HL-60/S4 (cell line): ENCODE data around the gene PAK5.

ENCODE experiments used
- in situ Hi-C: fragments of 300-500 bp; cut with MboI; formaldehyde crosslinking; loops from 2 replicates; pipeline ENCODE4 v1.14.3; 2022; ENCODE audit warnings: low sequenced_read_pairs

Gene PAK5

DNA sequence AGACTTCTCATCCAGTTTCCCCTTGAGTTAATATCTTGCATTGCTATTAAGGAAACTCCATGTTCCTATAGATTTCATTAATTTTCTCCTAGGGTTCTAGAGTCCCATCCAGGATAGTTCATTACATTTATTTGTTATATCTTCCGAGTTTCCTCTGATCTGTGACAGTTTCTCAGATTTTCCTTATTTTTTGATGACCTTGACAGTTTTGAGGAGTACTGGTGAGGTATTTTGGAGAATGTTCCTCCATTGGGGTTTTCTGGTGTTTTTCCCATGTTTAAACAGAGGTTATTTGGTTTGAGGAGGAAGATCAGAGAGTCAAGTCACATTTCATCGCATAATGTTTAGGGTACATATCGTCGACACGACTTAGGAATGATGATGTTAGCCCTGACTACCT is 256.7 kb downstream of the PAK5 start:
- in situ Hi-C loops, result no loop called here

DNA sequence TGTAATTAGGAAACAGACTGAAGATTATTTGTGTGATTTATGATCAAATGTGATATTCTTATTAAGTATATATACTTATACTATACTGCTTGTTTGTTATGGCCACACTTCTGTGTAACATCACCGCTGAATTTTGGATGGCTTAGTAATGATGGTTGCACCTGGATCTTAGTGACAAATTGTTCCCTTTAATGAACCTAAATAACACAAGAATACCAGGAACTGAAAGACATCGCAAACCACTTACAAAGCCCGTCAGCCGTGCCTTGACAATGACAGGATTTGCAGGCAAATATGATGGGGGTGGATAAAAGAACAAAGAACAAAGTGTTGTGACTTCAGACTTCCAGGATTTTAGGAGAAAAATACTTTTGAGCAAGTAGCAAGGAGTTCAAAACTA is 257.4 kb downstream of the PAK5 start:
- in situ Hi-C loops, result no loop called here

DNA sequence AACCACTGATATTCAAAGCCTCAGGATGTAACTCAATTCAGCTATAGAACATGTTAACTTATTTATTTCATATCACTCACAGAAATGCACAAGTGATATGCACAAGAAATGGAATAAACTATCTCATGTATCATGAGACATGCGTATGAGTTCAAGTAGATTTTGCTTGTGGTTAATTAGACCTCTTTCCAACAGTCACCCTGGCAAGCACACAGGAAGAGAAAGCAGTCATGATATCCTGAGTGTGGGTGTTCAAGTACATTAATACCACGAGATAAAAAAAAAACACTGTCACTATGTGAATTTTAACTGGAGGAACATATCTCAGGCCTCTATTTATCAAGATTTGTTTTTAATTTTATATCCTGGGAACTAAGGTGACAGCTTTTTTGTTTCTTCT is 260.3 kb downstream of the PAK5 start:
- in situ Hi-C loops, result no loop called here

DNA sequence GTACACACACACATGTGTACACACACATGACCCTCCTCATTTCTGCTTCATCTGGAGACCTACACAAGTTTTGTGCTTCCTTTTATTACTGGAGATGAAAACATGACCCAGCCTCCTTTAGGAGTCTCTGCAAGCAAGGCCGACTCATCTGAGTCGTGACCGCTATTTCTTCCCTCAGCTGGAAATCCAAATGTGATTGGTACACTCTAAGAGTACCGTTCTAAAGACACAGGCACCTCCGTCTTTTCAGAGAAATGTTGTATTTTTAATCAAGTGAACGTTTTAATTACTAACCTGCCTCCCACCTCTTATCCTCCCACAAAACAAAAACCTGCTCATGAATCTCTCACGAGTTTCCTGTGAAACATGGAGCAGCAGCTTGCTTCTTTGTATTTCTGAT is 261.5 kb downstream of the PAK5 start:
- in situ Hi-C loops, result no loop called here

DNA sequence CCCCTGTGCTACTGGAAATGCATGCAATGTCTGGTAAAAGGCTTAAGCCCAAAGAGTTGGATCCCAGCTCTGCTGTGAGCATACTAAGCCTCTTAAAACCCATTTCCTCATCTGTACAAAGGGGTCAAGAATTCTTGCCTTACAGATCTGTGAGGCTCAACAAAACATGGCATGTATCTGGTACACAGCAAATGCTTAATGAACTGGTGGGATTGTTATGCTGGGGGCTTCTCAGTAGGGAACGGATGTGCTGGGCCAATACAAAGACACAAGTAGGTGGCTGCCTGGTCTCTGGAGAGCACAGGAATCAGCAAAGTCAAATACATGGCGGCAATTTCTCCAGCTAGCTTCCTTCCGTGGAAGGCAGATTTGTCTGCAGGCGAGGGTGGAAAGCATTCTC is 262.2 kb downstream of the PAK5 start:
- in situ Hi-C loops, result no loop called here

DNA sequence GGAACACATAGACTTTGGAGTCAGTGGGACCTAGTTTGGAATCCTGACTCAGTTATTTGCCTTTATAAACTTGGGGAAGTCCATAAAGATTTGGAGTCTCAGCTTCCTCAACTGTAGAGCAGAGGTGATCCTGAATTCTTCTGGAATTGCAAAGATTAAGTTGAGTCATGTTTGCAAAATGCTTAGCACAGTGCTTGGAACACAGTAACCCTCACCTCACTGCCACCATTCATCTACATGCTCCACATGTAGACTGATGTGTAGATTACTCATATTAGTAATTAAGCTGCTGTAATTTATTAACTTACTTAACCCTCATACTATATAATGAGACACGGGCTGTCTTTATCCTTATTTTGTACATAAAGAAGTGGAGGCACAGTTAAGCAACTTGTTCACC is 263.0 kb downstream of the PAK5 start:
- in situ Hi-C loops, result no loop called here

DNA sequence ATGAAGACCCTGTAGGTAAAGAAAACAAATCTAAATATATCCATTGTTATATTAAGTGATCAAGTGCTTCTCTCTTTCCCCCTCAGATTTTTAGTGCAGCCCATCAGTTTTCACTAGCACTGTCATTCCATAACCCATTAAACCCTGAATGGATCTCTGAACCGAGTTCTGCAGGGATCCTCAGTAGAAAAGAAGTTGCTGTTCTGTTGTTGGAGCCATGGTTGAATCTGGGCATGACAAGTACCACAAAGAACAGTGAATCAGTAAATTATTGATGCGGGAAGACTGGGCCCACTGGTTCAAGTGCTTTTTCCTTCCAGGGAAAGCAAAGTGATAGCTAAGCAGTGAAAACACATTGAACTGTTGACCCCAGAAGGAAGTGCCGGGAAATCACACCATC is 264.1 kb downstream of the PAK5 start:
- in situ Hi-C loops, result no loop called here

DNA sequence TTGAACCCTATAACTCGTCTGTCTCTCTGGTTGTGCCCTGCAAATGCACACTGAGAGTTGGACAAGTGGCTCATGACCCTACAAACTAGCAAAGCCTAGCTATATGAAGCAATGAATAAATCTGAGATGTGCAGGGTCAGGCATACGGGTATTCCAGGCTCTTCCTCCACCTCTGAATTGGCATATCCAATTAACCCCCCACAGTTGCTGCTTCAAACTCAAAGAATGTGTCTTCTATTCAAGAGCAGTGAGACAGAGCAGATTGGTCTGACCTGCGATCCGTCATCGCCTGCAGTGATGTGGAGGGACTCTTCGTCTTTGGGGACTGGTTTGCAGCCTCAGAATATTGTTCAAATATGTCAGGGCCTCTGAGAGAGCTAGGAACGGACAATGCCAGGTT is 264.7 kb downstream of the PAK5 start:
- in situ Hi-C loops, result no loop called here

DNA sequence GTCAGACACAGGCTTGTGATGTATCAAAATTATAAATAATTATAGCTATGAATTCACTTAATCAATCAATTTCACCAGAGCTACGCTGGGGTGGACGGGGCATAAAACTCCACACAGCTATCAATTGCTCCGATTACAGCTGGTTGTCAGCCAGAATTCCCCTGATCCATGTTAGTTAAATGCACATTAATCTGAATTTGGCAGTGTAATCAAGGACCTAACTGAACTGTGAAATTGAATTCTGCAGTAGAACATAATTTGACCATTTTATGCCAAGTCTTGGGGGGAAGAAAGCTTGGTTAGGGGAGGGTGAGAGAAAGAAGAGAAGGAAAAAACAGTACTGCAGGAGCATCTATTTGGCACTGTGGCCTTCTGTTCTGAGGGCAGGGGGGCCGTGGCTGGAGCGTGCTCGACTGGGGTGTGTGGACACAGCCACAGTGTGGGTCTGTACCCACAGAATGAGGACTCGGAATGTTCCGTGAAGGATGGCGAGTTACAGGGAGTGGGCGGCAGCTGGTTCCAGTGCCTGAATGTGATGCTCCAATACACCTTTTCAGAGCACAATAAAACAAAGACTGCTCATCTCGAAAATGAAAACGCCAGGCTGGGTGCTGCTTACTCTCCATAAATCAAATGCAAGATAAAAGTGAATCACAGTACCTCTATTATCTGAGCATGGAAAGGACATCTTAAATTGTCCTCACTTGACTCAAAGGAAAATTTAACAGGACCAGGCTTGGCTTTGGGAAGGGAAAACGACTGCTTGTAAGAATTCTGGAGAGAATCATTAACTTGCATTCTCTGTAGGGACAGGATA is 265.3 kb downstream of the PAK5 start:
- in situ Hi-C loops, result no loop called here

DNA sequence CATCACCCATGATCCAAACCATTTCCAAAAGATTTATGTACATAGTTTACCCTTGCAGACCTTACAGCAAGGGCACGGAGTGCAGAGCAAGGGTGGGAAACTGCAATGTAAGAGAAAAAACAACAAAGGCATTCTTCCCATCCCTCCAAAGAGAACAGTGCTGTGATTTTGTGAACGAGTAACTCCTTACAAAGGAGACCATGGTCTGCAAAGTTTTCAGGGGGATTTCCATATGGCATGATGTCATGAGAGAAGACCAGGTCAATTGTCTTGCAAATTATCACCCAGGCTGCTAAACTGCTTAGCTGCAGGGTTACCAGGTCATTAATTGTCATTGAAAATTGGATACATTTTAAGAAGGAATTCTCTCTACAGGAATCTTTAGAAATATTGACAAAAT is 266.2 kb downstream of the PAK5 start:
- in situ Hi-C loops, result no loop called here

DNA sequence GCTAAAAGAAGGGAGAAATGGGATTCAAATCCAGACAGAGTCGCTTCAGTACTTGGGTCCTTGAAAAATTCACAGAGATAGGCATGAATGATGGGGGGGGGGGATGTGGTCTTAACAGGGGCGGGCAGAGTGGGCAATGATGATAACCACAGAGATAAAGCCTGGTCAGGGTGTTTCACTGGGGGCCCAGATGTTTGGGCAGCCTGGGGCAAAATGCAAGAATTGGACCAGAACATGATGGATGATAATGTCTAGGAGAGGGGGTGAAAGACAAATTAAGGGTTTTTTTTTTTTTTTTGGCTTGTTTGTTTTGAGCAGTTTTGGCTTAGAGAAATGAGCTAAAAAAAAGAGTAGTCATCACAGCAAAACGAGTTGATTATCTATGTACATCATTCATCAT is 267.1 kb downstream of the PAK5 start:
- in situ Hi-C loops, result no loop called here

DNA sequence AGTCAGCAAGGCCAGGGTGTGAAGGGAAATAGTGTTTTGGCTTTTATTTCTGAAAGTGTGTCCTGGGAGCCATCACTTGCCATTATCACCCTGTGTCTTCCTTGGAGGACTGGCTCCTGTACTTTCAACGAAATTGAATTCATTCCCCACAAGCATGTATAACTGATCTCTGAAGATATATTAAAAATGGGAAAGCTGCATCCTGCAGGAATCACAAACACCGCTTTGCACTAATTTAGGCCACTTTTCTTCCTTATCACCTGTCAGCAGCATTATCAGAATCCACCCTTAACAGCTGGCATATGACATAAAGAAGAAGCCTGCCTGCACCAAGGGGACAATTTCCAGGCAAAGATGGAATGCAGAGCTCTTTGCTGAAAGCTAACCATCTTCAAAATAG is 268.3 kb downstream of the PAK5 start:
- in situ Hi-C loops, result no loop called here

DNA sequence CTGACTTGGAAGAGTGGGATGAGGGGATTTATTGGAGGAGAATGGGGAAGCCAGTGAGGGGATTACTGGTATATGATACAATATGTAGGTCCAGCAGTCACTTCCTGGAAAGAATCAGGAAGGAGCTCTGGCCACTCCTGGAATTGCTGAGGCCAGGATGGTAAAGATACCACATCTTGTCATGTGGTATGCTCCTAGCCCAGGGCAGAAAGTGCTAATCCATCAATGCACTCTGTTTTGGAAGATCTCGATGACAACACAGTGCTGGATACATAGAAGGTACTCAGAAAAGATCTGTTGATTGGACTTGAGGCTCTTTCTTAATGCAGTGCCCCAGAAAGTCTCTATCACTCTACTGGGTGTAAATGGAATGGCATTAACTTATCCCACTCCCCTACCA is 271.9 kb downstream of the PAK5 start:
- in situ Hi-C loops, result no loop called here

DNA sequence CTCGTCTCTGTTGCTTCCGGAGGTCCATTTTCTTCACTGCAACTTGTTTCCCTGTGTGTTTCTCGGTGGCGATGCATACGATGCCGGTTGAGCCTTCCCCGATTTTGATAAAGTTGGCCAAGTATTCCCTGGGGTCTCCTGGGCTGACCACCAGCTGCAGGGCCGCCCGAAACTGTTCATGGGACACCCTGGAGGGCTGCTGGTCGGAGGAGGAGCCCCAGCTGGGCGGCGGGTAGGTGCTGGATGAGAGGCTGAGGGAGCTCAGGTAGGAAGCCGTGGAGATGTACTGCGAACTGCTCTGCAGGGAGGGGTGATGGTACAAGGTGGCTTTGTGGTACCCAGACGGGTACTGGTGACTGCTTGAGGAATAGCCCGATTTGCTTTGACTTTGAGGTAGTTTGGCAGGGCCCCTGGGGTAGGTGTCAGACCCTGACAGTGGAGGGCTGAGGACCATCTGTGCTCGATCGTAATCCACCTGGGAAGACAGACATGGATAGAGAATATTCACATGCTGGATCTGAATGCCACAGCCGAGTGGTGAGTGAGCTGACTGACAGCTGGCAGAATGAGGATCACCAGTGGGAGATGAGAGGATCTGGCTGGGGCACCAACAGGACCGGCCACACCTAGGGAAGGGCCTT is 272.8 kb downstream of the PAK5 start:
- in situ Hi-C loops, result no loop called here

DNA sequence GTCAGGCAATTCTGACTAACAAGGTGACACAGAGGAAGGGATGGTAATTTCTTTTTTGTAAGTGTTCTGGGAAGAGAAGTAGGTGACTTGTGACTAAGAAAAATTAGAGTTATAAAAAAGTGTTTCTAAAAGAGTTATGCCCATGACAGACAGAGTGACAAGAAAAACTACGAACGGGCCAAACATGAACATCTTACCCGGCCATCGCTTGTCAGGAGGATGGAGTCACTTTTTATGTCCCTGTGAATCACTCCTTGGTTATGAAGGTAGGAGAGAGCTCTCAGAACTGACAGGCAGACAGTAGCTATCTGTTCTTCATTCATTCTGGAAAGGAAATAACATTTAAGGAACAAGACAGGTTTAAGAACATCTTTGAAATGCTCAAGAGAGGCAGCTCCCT is 281.5 kb downstream of the PAK5 start:
- in situ Hi-C loops, result no loop called here

DNA sequence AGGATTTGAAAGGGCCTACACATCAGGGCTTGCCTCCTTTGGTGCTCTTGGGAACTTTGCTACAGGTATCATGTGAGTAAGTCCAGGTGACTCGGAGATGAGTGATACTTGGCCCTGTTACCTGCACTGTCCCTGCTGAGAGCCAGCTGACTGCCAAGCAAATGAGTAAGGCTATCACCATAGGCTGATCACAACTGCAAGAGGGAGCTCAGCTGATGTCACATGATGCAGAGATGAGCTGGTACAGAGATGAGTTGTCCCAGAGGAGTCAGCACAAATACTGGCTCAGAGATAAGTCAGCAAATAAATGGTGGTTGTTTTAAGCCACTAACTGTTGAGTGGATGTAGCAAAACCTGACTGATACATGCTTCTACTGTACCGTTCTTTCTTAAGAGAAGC is 283.1 kb downstream of the PAK5 start:
- in situ Hi-C loops, result no loop called here

DNA sequence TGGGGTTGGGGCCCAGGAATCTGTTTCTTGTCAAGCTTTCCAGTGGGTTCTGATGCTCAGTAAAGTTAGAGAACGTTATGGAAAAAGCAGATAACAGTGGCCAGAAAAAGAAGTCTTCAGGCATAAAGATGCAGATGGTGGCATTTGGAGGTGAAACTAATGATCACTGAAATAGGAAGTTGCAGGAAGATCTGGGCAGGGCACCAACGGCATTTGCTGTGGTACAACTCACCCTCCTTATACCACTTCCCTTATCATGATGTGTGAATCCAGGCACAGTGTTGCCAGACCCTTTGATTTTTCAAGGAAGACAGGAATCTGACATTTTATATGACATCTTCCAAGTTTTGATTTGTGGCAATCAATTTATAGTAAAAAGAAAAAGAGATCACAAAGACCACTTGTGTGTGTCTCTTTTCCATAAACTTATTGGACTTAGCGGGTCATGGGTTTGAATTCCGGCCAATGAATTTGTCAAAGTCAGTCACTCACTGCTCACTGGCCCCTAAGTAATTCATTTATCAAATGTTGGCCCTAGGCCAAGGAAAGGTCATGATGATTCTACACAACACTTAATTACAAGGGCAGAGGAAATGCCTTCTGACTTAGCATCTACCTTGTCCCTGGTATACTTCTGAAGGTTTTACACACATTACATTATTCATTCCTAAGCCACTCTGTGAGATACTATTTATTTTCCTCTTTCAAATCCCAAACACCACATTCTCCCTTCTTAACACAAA is 286.9 kb downstream of the PAK5 start:
- in situ Hi-C loops, result no loop called here

DNA sequence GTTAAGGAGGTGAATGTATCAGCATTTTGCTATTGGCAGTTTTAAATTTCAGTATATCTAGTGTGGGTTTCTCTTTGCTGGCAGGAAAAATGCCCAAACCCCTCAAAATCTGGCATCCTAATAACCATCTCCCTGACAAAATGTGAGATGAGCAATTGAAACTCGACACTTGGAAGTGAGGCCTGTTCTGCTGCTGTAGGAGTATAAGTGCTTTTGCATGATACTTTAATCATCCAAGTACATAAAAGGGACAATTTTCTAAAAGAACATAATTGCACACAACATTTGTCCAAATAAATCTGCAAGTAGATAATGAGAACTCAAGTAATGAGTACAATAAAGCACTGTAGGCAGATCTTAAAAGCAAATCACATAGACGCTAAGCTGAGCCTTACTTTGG is 288.0 kb downstream of the PAK5 start:
- in situ Hi-C loops, result no loop called here

DNA sequence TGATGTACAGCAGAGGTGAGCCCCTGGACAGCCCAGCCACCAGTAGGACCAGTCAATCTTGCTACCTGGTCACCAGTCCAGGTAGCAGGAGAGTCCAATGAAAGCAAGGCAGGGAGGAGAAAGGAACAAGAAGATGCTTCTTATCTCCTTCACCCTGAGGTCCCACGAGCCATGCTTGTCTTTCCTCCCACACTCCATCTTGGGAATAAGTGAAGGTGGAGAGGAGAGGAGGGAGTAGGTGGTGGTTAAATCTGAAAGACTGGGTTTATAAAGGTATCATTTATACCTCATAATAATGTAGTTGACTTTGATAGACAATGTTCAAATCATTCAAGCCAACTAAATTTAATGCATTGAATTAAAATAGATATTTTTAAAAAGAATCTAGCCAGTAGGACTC is 288.6 kb downstream of the PAK5 start:
- in situ Hi-C loops, result no loop called here

DNA sequence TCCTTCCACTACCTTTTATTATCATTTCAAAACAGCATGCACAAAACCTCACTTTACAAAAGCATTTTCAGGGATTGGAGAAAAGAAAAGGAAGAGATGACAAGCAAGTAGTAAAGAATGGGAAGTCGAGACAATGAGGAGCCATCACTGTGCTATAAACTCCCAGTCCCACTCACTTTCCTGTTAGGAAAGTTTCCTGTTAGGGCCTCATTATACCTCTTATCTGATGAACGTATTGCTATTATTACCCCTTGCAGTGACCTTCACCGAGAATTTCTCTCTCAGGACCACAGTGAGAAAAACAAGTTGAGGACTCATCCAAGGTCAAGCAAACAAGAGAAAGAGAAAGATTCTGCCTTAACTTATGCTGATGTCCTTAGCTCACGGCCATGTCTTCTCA is 295.7 kb downstream of the PAK5 start:
- in situ Hi-C loops, result no loop called here

DNA sequence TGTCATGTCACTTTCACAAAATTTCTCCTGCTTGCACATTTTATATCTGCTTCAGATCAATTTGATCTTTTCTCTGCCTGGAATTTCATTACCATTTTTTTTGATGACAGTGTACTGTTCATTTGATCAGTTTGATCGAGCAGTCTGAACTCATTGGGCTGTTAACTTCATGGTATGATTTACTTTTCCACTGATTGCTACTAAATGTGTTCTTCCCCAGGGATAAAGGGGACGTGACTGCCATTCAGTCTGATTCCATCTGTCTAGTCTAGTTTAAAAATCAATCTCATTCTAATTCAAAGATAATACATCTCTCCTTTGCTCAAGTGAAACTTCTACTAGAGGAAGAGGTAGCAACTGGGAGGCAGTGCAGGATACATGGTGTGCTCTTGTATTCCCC is 303.4 kb downstream of the PAK5 start:
- in situ Hi-C loops, result no loop called here

DNA sequence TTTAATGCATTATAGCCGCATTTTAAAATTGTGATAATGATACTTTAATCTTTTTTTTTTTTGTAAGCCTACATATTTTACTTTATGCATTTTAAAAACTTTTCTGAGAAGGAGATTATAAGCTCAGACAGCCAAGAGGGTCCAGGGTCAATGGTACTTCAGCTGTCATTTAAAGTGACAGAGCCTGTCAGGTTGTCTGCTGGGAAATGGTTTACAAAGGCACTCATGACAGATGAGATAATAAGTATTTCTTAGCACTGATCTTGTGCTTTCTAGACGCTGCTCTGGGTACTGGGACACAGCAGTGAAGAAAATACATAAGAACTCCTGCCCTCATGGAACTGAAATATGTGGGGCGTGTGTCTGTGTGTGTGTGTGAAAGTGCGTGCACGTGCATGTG is 304.9 kb downstream of the PAK5 start:
- in situ Hi-C loops, result no loop called here
